GM23338 (cell line): ENCODE data around the gene NPR2. TPM values are rescaled to one million over a fixed set of nuclear protein-coding genes. Genes with fewer than 3 reads are reported as not detected.

Experiments
- ATAC-seq: fragments of 200-7000 bp; cut with Tn5 transposase; 3 replicates; pipeline ENCODE4 v1.9.1; 2020
- DNase-seq: peaks from one replicate; pipeline ENCODE4 v3.0.0-alpha.2; 2015; ENCODE audit warnings: low spot score
- H2AFZ ChIP-seq: fragments of 200-600 bp; sonication (generic); 2 replicates; pipeline ENCODE4 v1.8.0; 2016; ENCODE audit warnings: antibody characterized with exemption, mild to moderate bottlenecking, moderate library complexity
- H3F3A ChIP-seq: fragments of 200-600 bp; sonication (generic); replicated peaks from 2 replicates; pipeline ENCODE4 v1.8.0; 2017; ENCODE audit warnings: antibody characterized with exemption, mixed run types, low read depth
- H3K27ac ChIP-seq: fragments of 200-600 bp; sonication (generic); 2 replicates; pipeline ENCODE4 v1.6.1; 2016; ENCODE audit warnings: low read depth
- H3K27me3 ChIP-seq: fragments of 200-600 bp; sonication (generic); 2 replicates; pipeline ENCODE4 v1.8.0; 2016; ENCODE audit warnings: mild to moderate bottlenecking, mixed run types, moderate library complexity; ENCODE audit not compliant: insufficient read depth
- H3K36me3 ChIP-seq: fragments of 200-600 bp; sonication (generic); 2 replicates; pipeline ENCODE4 v1.8.0; 2016; ENCODE audit warnings: mild to moderate bottlenecking; ENCODE audit not compliant: insufficient read depth
- H3K4me1 ChIP-seq: fragments of 200-600 bp; sonication (generic); 2 replicates; pipeline ENCODE4 v1.8.0; 2016; ENCODE audit warnings: mild to moderate bottlenecking, moderate library complexity; ENCODE audit not compliant: insufficient read depth
- H3K4me2 ChIP-seq: fragments of 200-600 bp; sonication (generic); 2 replicates; pipeline ENCODE4 v1.7.1; 2017; ENCODE audit warnings: mixed run types
- H3K4me3 ChIP-seq: fragments of 200-600 bp; sonication (generic); 2 replicates; pipeline ENCODE4 v1.6.1; 2016; ENCODE audit warnings: mixed run types
- H3K79me2 ChIP-seq: fragments of 200-600 bp; sonication (generic); replicated peaks from 2 replicates; pipeline ENCODE4 v1.8.0; 2017; ENCODE audit warnings: mild to moderate bottlenecking; ENCODE audit not compliant: insufficient read depth
- H3K9me2 ChIP-seq: fragments of 200-600 bp; sonication (generic); 2 replicates; pipeline ENCODE4 v1.8.0; 2017; ENCODE audit not compliant: insufficient read depth
- H4K20me1 ChIP-seq: fragments of 200-600 bp; sonication (generic); replicated peaks from 2 replicates; pipeline ENCODE4 v1.8.0; 2017; ENCODE audit warnings: mild to moderate bottlenecking; ENCODE audit not compliant: insufficient read depth
- H3K27ac Mint-ChIP-seq: 2 replicates; pipeline ENCODE4 v1.8.0; 2020; ENCODE audit warnings: inconsistent platforms, mild to moderate bottlenecking, moderate library complexity, mixed read lengths
- H3K27me3 Mint-ChIP-seq: 3 replicates; pipeline ENCODE4 v1.8.0; 2022; ENCODE audit warnings: low read depth, mild to moderate bottlenecking, moderate library complexity, mixed read lengths, inconsistent platforms; ENCODE audit not compliant: insufficient read depth, poor library complexity
- H3K36me3 Mint-ChIP-seq: 3 replicates; pipeline ENCODE4 v1.8.0; 2021; ENCODE audit warnings: low read depth, mild to moderate bottlenecking, inconsistent platforms, moderate library complexity, mixed read lengths
- H3K4me1 Mint-ChIP-seq: 3 replicates; pipeline ENCODE4 v1.8.0; 2020; ENCODE audit warnings: mild to moderate bottlenecking, inconsistent platforms, mixed read lengths
- H3K4me3 Mint-ChIP-seq: 3 replicates; pipeline ENCODE4 v1.8.0; 2021; ENCODE audit warnings: moderate library complexity, mild to moderate bottlenecking, inconsistent platforms, mixed read lengths
- H3K9me3 Mint-ChIP-seq: 3 replicates; pipeline ENCODE4 v1.8.0; 2020; ENCODE audit warnings: moderate library complexity, mild to moderate bottlenecking, inconsistent platforms, mixed read lengths
- CREB1 ChIP-seq: fragments of 250-450 bp; sonication (Bioruptor Pico); IDR thresholded peaks from 2 replicates; pipeline ENCODE4 v1.5.0; 2020; ENCODE audit warnings: low read depth, mild to moderate bottlenecking, moderate library complexity
- ETS1 ChIP-seq: IDR thresholded peaks from 2 replicates; pipeline ENCODE4 v1.6.1; 2016; ENCODE audit warnings: antibody characterized with exemption
- EZH2 ChIP-seq: fragments of 200-600 bp; sonication (generic); IDR thresholded peaks from one replicate; pipeline ENCODE4 v1.8.0; 2017; ENCODE audit warnings: antibody characterized with exemption, mild to moderate bottlenecking, low read depth; ENCODE audit not compliant: unreplicated experiment
- EZH2phosphoT487 ChIP-seq: fragments of 200-600 bp; sonication (generic); IDR thresholded peaks from one replicate; pipeline ENCODE4 v1.8.1; 2018; ENCODE audit warnings: antibody characterized with exemption; ENCODE audit not compliant: unreplicated experiment
- JUNB ChIP-seq: IDR thresholded peaks from one replicate; pipeline ENCODE4 v1.6.1; 2016; ENCODE audit warnings: antibody characterized with exemption; ENCODE audit not compliant: unreplicated experiment
- NANOG ChIP-seq: IDR thresholded peaks from 2 replicates; pipeline ENCODE4 v1.6.1; 2016; ENCODE audit warnings: antibody characterized with exemption, borderline replicate concordance
- POLR2AphosphoS5 ChIP-seq: IDR thresholded peaks from 2 replicates; pipeline ENCODE4 v1.6.1; 2016; ENCODE audit warnings: antibody characterized with exemption, low read depth
- STAT1 ChIP-seq: IDR thresholded peaks from one replicate; pipeline ENCODE4 v1.6.1; 2016; ENCODE audit warnings: antibody characterized with exemption; ENCODE audit not compliant: unreplicated experiment
- ZNF114 ChIP-seq: fragments of 250-450 bp; sonication (Bioruptor Pico); IDR thresholded peaks from 2 replicates; pipeline ENCODE4 v1.5.0; 2020; ENCODE audit warnings: mild to moderate bottlenecking, moderate library complexity
- ZNF331 ChIP-seq: fragments of 250-450 bp; sonication (Bioruptor Pico); IDR thresholded peaks from 2 replicates; pipeline ENCODE4 v1.5.0; 2020; ENCODE audit warnings: low read depth, mild to moderate bottlenecking, moderate library complexity
- polyA plus RNA-seq: library from polyadenylated mRNA; unstranded; fragments of >200 nt; fragmentation: Nextera tagmentation; extraction: Ambion mirVana; gene quantifications from 2 replicates; pipeline ENCODE4 v1.2.1, GENCODE V29; 2016
- total RNA-seq: library from RNA; depleted of rRNA; stranded (reverse); fragments of >200 nt; shearing (Covaris generic); gene quantifications from 2 replicates; pipeline ENCODE4 v1.2.3, GENCODE V29; 2014
- TF ChIP-seq, protein P1 (sequence below): fragments of 250-450 bp; sonication (Bioruptor Pico); IDR thresholded peaks from 2 replicates; pipeline ENCODE4 v1.5.0; 2020; ENCODE audit warnings: mild to moderate bottlenecking, moderate library complexity
- TF ChIP-seq, protein P2 (sequence below): IDR thresholded peaks from one replicate; pipeline ENCODE4 v1.6.1; 2018; ENCODE audit warnings: antibody characterized with exemption; ENCODE audit not compliant: unreplicated experiment
- TF ChIP-seq, protein P3 (sequence below), 2 experiments: fragments of 200-600 bp in 1 of 2; sonication (generic) in 1 of 2; conservative IDR thresholded peaks; 2 replicates each; pipeline versions ENCODE4 v1.5.1 to v1.6.1; 2016 to 2017; ENCODE audit warnings: antibody characterized with exemption in 2 of 2, low read depth in 2 of 2, mild to moderate bottlenecking in 2 of 2, moderate library complexity in 1 of 2

Gene NPR2
- total and polyA plus RNA-seq, 2 experiments from 2014 or later, result 9.0 to 14.4 TPM

- peaks cover 4% of the 10 kb centered on the region; the same call in 2 of the 3 replicates for H3K4me1 Mint-ChIP-seq
Measured at GRCh38 chr9:35856206-35856605, 64.8 kb downstream of the NPR2 start.

More at GRCh38 chr9:35856206-35856605, 64.8 kb downstream of the NPR2 start:
- Mint-ChIP-seq H3K27me3 (peaks cover 11% of the 10 kb centered on the region), H3K9me3 (no peaks in the 10 kb centered on the region), H3K4me3 (no peak overlapping the region), H3K27ac (no peak overlapping the region), H3K36me3 (no peaks in the 10 kb centered on the region)
- no peaks in the 10 kb centered on the region for H3K27me3 ChIP-seq
- no peaks in the 10 kb centered on the region for H3K4me1 ChIP-seq
- TF ChIP-seq, protein P1, sequence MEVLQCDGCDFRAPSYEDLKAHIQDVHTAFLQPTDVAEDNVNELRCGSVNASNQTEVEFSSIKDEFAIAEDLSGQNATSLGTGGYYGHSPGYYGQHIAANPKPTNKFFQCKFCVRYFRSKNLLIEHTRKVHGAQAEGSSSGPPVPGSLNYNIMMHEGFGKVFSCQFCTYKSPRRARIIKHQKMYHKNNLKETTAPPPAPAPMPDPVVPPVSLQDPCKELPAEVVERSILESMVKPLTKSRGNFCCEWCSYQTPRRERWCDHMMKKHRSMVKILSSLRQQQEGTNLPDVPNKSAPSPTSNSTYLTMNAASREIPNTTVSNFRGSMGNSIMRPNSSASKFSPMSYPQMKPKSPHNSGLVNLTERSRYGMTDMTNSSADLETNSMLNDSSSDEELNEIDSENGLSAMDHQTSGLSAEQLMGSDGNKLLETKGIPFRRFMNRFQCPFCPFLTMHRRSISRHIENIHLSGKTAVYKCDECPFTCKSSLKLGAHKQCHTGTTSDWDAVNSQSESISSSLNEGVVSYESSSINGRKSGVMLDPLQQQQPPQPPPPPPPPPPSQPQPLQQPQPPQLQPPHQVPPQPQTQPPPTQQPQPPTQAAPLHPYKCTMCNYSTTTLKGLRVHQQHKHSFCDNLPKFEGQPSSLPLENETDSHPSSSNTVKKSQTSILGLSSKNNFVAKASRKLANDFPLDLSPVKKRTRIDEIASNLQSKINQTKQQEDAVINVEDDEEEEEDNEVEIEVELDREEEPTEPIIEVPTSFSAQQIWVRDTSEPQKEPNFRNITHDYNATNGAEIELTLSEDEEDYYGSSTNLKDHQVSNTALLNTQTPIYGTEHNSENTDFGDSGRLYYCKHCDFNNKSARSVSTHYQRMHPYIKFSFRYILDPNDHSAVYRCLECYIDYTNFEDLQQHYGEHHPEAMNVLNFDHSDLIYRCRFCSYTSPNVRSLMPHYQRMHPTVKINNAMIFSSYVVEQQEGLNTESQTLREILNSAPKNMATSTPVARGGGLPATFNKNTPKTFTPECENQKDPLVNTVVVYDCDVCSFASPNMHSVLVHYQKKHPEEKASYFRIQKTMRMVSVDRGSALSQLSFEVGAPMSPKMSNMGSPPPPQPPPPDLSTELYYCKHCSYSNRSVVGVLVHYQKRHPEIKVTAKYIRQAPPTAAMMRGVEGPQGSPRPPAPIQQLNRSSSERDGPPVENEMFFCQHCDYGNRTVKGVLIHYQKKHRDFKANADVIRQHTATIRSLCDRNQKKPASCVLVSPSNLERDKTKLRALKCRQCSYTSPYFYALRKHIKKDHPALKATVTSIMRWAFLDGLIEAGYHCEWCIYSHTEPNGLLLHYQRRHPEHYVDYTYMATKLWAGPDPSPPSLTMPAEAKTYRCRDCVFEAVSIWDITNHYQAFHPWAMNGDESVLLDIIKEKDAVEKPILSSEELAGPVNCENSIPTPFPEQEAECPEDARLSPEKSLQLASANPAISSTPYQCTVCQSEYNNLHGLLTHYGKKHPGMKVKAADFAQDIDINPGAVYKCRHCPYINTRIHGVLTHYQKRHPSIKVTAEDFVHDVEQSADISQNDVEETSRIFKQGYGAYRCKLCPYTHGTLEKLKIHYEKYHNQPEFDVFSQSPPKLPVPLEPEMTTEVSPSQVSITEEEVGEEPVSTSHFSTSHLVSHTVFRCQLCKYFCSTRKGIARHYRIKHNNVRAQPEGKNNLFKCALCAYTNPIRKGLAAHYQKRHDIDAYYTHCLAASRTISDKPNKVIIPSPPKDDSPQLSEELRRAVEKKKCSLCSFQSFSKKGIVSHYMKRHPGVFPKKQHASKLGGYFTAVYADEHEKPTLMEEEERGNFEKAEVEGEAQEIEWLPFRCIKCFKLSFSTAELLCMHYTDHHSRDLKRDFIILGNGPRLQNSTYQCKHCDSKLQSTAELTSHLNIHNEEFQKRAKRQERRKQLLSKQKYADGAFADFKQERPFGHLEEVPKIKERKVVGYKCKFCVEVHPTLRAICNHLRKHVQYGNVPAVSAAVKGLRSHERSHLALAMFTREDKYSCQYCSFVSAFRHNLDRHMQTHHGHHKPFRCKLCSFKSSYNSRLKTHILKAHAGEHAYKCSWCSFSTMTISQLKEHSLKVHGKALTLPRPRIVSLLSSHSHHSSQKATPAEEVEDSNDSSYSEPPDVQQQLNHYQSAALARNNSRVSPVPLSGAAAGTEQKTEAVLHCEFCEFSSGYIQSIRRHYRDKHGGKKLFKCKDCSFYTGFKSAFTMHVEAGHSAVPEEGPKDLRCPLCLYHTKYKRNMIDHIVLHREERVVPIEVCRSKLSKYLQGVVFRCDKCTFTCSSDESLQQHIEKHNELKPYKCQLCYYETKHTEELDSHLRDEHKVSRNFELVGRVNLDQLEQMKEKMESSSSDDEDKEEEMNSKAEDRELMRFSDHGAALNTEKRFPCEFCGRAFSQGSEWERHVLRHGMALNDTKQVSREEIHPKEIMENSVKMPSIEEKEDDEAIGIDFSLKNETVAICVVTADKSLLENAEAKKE (CRISPR knock-in tag), result no peak
- TF ChIP-seq ZNF331 (CRISPR knock-in tag) (no peak), POLR2AphosphoS5 (no peak), EZH2 (no peak), ZNF114 (CRISPR knock-in tag) (no peak), ETS1 (no peak), JUNB (no peak), NANOG (no peak), STAT1 (no peak), CREB1 (CRISPR knock-in tag) (no peak), EZH2phosphoT487 (no peak)
- TF ChIP-seq, protein P2, sequence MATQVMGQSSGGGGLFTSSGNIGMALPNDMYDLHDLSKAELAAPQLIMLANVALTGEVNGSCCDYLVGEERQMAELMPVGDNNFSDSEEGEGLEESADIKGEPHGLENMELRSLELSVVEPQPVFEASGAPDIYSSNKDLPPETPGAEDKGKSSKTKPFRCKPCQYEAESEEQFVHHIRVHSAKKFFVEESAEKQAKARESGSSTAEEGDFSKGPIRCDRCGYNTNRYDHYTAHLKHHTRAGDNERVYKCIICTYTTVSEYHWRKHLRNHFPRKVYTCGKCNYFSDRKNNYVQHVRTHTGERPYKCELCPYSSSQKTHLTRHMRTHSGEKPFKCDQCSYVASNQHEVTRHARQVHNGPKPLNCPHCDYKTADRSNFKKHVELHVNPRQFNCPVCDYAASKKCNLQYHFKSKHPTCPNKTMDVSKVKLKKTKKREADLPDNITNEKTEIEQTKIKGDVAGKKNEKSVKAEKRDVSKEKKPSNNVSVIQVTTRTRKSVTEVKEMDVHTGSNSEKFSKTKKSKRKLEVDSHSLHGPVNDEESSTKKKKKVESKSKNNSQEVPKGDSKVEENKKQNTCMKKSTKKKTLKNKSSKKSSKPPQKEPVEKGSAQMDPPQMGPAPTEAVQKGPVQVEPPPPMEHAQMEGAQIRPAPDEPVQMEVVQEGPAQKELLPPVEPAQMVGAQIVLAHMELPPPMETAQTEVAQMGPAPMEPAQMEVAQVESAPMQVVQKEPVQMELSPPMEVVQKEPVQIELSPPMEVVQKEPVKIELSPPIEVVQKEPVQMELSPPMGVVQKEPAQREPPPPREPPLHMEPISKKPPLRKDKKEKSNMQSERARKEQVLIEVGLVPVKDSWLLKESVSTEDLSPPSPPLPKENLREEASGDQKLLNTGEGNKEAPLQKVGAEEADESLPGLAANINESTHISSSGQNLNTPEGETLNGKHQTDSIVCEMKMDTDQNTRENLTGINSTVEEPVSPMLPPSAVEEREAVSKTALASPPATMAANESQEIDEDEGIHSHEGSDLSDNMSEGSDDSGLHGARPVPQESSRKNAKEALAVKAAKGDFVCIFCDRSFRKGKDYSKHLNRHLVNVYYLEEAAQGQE, result no peak
- TF ChIP-seq, protein P3, sequence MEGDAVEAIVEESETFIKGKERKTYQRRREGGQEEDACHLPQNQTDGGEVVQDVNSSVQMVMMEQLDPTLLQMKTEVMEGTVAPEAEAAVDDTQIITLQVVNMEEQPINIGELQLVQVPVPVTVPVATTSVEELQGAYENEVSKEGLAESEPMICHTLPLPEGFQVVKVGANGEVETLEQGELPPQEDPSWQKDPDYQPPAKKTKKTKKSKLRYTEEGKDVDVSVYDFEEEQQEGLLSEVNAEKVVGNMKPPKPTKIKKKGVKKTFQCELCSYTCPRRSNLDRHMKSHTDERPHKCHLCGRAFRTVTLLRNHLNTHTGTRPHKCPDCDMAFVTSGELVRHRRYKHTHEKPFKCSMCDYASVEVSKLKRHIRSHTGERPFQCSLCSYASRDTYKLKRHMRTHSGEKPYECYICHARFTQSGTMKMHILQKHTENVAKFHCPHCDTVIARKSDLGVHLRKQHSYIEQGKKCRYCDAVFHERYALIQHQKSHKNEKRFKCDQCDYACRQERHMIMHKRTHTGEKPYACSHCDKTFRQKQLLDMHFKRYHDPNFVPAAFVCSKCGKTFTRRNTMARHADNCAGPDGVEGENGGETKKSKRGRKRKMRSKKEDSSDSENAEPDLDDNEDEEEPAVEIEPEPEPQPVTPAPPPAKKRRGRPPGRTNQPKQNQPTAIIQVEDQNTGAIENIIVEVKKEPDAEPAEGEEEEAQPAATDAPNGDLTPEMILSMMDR (conservative IDR thresholded peaks at IDR 0.05; ENCODE audit: low read depth in 2 of 2), result no peak
- H3K4me3 ChIP-seq, result no peak overlapping the region
- no peaks in the 10 kb centered on the region for H3K36me3 ChIP-seq
- H4K20me1 ChIP-seq, result no peaks in the 10 kb centered on the region
- H2AFZ ChIP-seq, result no peak overlapping the region
- ATAC-seq (no peak), DNase-seq (no peak)
- H3K4me2 ChIP-seq, result no peak overlapping the region
- H3K27ac ChIP-seq, result no peak overlapping the region
- H3F3A ChIP-seq, result no peaks in the 10 kb centered on the region
- no peaks in the 10 kb centered on the region for H3K9me2 ChIP-seq
- H3K79me2 ChIP-seq, result no peaks in the 10 kb centered on the region
